ENCODE data around the gene NDFIP1. TPM values are rescaled to one million over a fixed set of nuclear protein-coding genes. Genes with fewer than 3 reads are reported as not detected.

The NDFIP1 gene
- total and polyA plus RNA-seq, 10 of the 15 experiments (the other 5 are each of a cell fraction or from before 2014, with no cell fraction given) = 0.08 to 2.7 (median 0.92) TPM

DNA sequence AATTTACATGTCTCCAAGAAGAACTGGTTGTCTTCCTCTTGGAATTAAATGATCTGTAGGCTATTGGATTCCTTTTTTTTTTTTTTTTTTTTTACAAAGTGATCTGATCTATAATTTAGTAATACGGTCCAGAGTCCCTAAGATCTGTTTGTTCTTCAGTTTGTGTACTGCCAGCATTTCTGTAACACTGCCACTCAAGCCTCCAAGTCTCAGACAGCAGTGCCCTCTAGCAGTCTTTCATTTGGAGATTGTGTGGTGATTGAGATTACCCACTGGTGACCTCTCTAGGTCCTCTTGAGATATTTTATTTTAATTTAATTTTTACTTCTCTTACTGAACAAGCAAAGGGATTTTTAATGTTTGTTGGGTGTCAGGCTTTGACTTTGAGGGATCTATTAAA, 40.8 kb downstream of the NDFIP1 start:
- Histone ChIP-seq H3K9me3 (replicated peaks; ENCODE audit: control insufficient read depth, insufficient read depth, low read length) (no peaks in the 10 kb centered on the region), H4K20me1 (ENCODE audit: control insufficient read depth, insufficient read depth) (no peaks in the 10 kb centered on the region), H3K4me1 (ENCODE audit: control insufficient read depth, insufficient read depth, low read length) (no peaks in the 10 kb centered on the region), H3K4me3 (no peak overlapping the region), H2AFZ (ENCODE audit: control insufficient read depth, low read depth, low read length) (no peak overlapping the region), H3K27me3 (replicated peaks in 1 of 2; ENCODE audit: control insufficient read depth in 2 of 2, insufficient read depth in 2 of 2, low read length in 1 of 2) (no peaks in the 10 kb centered on the region), H3K4me2 (ENCODE audit: control insufficient read depth, insufficient read depth) (no peak overlapping the region), H3K36me3 (ENCODE audit: control insufficient read depth in 2 of 2, insufficient read depth in 2 of 2, low read length in 1 of 2) (no peaks in the 10 kb centered on the region), H3K79me2 (ENCODE audit: control insufficient read depth, insufficient read depth, low read length) (no peaks in the 10 kb centered on the region), H3K27ac (ENCODE audit: control insufficient read depth, insufficient read depth) (no peak overlapping the region), H3K9ac (ENCODE audit: control insufficient read depth, insufficient read depth, low read length) (no peak overlapping the region)
- POLR2A ChIA-PET = no interaction called here
- TF ChIP-seq, protein P1, sequence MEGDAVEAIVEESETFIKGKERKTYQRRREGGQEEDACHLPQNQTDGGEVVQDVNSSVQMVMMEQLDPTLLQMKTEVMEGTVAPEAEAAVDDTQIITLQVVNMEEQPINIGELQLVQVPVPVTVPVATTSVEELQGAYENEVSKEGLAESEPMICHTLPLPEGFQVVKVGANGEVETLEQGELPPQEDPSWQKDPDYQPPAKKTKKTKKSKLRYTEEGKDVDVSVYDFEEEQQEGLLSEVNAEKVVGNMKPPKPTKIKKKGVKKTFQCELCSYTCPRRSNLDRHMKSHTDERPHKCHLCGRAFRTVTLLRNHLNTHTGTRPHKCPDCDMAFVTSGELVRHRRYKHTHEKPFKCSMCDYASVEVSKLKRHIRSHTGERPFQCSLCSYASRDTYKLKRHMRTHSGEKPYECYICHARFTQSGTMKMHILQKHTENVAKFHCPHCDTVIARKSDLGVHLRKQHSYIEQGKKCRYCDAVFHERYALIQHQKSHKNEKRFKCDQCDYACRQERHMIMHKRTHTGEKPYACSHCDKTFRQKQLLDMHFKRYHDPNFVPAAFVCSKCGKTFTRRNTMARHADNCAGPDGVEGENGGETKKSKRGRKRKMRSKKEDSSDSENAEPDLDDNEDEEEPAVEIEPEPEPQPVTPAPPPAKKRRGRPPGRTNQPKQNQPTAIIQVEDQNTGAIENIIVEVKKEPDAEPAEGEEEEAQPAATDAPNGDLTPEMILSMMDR (IDR thresholded peaks at IDR 0.05 in 2 of 3, conservative IDR thresholded peaks at IDR 0.05 in 1 of 3; ENCODE audit: control insufficient read depth in 2 of 3, extremely low read depth in 1 of 3, insufficient read depth in 1 of 3, low read depth in 3 of 3, low read length in 3 of 3) = peak in 1 of 3 experiments; percentile 4; a peak in 1 of 6 replicates
- no peak for TF ChIP-seq ZNF24 (IDR thresholded peaks at IDR 0.05)
- DNase-seq (ENCODE audit: low read depth, low spot score) (no peak), ATAC-seq (no peak), FAIRE-seq (no peak)
- intact Hi-C loops (cut with micrococcal nuclease; ENCODE audit: unreplicated experiment) = loop anchor here (10.0 kb wide), 1 partner anchor 275 kb away; the partner anchor contains the start of gene PCDH1
- RAD21 ChIA-PET (ENCODE audit: unreplicated experiment) = interaction anchor here (1.0 kb wide), 1 partner anchor 458 kb away, joined by 4 read pairs; no protein-coding TSS in a partner anchor
- WGBS (ENCODE audit: insufficient coverage, insufficient replicate concordance, low lambda C conversion rate, missing lambda C conversion rate) = 57% methylated on average over 1 of the region's 1 CpG
- CTCF ChIA-PET = interaction anchor here (0.5 to 8.1 kb wide), 7 partner anchors 157 to 733 kb away, joined by 3 to 110 read pairs (median 3); no protein-coding TSS in a partner anchor
- in situ Hi-C loops (cut with MboI) = loop anchor here (10.0 kb wide), 1 partner anchor 455 kb away; no protein-coding TSS in a partner anchor
- no TSS peak for BruUV-seq (replicated peaks)
- SMC1A ChIA-PET (ENCODE audit: uncharacterized antibody, unreplicated experiment) = interaction anchor here (0.8 to 1.2 kb wide), 3 partner anchors 129 to 402 kb away, joined by 3 to 5 read pairs (median 4); no protein-coding TSS in a partner anchor

DNA sequence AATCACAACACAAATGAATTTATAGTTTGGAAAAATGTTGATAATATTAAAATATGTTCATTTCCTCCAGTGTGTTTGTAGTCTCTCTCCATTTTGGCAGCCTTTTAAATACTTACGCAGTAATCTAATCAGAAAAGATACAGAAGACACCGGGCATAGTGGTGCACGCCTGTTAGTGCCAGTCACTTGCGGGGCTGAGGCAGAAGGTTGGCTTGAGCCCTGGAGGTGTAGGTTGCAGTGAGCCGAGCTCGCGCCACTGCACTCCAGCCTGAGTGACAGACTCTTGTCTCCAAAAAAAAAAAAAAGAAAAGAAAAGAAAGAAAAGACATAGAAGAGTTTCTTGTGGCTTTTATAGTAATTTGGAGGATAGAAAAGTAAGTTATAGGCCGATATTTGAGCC, 41.9 kb downstream of the NDFIP1 start:
- RAD21 ChIA-PET (ENCODE audit: unreplicated experiment) = no interaction called here
- no peaks in the 10 kb centered on the region for H3K79me2 ChIP-seq (ENCODE audit: control insufficient read depth, insufficient read depth, low read length)
- H4K20me1 ChIP-seq (ENCODE audit: control insufficient read depth, insufficient read depth) = no peaks in the 10 kb centered on the region
- no peaks in the 10 kb centered on the region for H3K27me3 ChIP-seq (replicated peaks in 1 of 2; ENCODE audit: control insufficient read depth in 2 of 2, insufficient read depth in 2 of 2, low read length in 1 of 2)
- CTCF ChIA-PET = interaction anchor here (0.9 kb wide), 1 partner anchor 399 kb away, joined by 3 read pairs; no protein-coding TSS in a partner anchor
- 75% methylated on average over 8 of the region's 8 CpGs for WGBS (ENCODE audit: insufficient coverage, insufficient replicate concordance, low lambda C conversion rate, missing lambda C conversion rate)
- H3K9me3 ChIP-seq (replicated peaks; ENCODE audit: control insufficient read depth, insufficient read depth, low read length) = no peaks in the 10 kb centered on the region
- TF ChIP-seq MEF2B (IDR thresholded peaks at IDR 0.05; ENCODE audit: partially characterized antibody, poor library complexity, severe bottlenecking) (no peak), SMARCA5 (IDR thresholded peaks at IDR 0.05) (no peak), GATAD2B (conservative IDR thresholded peaks at IDR 0.05; ENCODE audit: low read depth) (no peak), ASH2L (IDR thresholded peaks at IDR 0.05; ENCODE audit: borderline replicate concordance, low read depth) (no peak), EGR1 (IDR thresholded peaks at IDR 0.05; ENCODE audit: borderline replicate concordance in 1 of 2, low read depth in 2 of 2, low read length in 2 of 2) (no peak)
- FAIRE-seq (no peak), DNase-seq (ENCODE audit: low read depth, low spot score) (no peak), ATAC-seq (no peak)
- no peak overlapping the region for H2AFZ ChIP-seq (ENCODE audit: control insufficient read depth, low read depth, low read length)
- H3K4me3 ChIP-seq = no peak overlapping the region
- SMC1A ChIA-PET (ENCODE audit: uncharacterized antibody, unreplicated experiment) = no interaction called here
- intact Hi-C loops (cut with micrococcal nuclease; ENCODE audit: unreplicated experiment) (loop anchor here (5.0 kb wide), 2 partner anchors 252 to 562 kb away; no protein-coding TSS in a partner anchor), in situ Hi-C loops (cut with MboI) (loop anchor here (10.0 kb wide), 1 partner anchor 734 kb away; no protein-coding TSS in a partner anchor)
- no peak overlapping the region for H3K4me2 ChIP-seq (ENCODE audit: control insufficient read depth, insufficient read depth)
- H3K9ac ChIP-seq (ENCODE audit: control insufficient read depth, insufficient read depth, low read length) = no peak overlapping the region
- BruUV-seq (replicated peaks) = no TSS peak
- no peaks in the 10 kb centered on the region for H3K36me3 ChIP-seq (ENCODE audit: control insufficient read depth in 2 of 2, insufficient read depth in 2 of 2, low read length in 1 of 2)
- POLR2A ChIA-PET = no interaction called here
- no peaks in the 10 kb centered on the region for H3K4me1 ChIP-seq (ENCODE audit: control insufficient read depth, insufficient read depth, low read length)
- no peak overlapping the region for H3K27ac ChIP-seq (ENCODE audit: control insufficient read depth, insufficient read depth)

All from GM12878 (cell line).